ENCODE data around the gene MYLK3. TPM values are rescaled to one million over a fixed set of nuclear protein-coding genes. Genes with fewer than 3 reads are reported as not detected.
A peak's percentile ranks its signal among the peaks of the same experiment; 100 is the strongest.

Gene MYLK3
- polyA plus RNA-seq, 1 donor = 1.7 TPM

- no peak for DNase-seq
Measured at GRCh38 chr16:46759309-46759708, 11.2 kb upstream of the MYLK3 start.

- DNase-seq = no peak
Measured at GRCh38 chr16:46757339-46758050, 9.4 kb upstream of the MYLK3 start.

- DNase-seq = no peak
Measured at GRCh38 chr16:46756772-46757171, 8.6 kb upstream of the MYLK3 start.

- DNase-seq = no peak
Measured at GRCh38 chr16:46753015-46753414, 4.9 kb upstream of the MYLK3 start.

- DNase-seq = no peak
Measured at GRCh38 chr16:46751381-46751780, 3.2 kb upstream of the MYLK3 start.

- no peak for DNase-seq
Measured at GRCh38 chr16:46748775-46749705, 896 bp upstream of the MYLK3 start.

GRCh38 chr16:46746821-46747776, 1.0 kb downstream of the MYLK3 start:
- DNase-seq = no peak

GRCh38 chr16:46745617-46746016, 2.5 kb downstream of the MYLK3 start:
- DNase-seq = no peak

- peak; percentile 11 for DNase-seq
Measured at GRCh38 chr16:46743232-46743719, 4.9 kb downstream of the MYLK3 start.

- DNase-seq = no peak
Measured at GRCh38 chr16:46739934-46740333, 8.2 kb downstream of the MYLK3 start.

GRCh38 chr16:46737621-46738214, 10.4 kb downstream of the MYLK3 start:
- DNase-seq = no peak

GRCh38 chr16:46736695-46737094, 11.4 kb downstream of the MYLK3 start:
- DNase-seq = no peak

- no peak for DNase-seq
Measured at GRCh38 chr16:46733319-46733830, 14.8 kb downstream of the MYLK3 start.

GRCh38 chr16:46732561-46732960, 15.6 kb downstream of the MYLK3 start:
- no peak for DNase-seq

GRCh38 chr16:46731691-46732555, 16.2 kb downstream of the MYLK3 start:
- peak; percentile 2 for DNase-seq

- no peak for DNase-seq
Measured at GRCh38 chr16:46730801-46731690, 17.1 kb downstream of the MYLK3 start.

- no peak for DNase-seq
Measured at GRCh38 chr16:46730126-46730525, 18.0 kb downstream of the MYLK3 start.

GRCh38 chr16:46729326-46729995, 18.7 kb downstream of the MYLK3 start:
- no peak for DNase-seq

- DNase-seq = no peak
Measured at GRCh38 chr16:46728806-46729205, 19.3 kb downstream of the MYLK3 start.
